Effector CD4-positive, alpha-beta T cell (primary cell): Measurements from ENCODE around the gene BMP2K.
A peak's percentile ranks its signal among the peaks of the same experiment; 100 is the strongest.

Experiments
- DNase-seq: peaks from one replicate; pipeline ENCODE4 v3.0.0-alpha.2; 2020

Gene BMP2K

GRCh38 chr4:78938474-78938867, 162.3 kb downstream of the BMP2K start:
- no peak for DNase-seq

GRCh38 chr4:78938868-78939666, 162.9 kb downstream of the BMP2K start, which contains the start of gene PAQR3:
PAQR3 (minus strand) TSS chr4:78939438; CDS start chr4:78939224, 214 bp downstream.
- peak; percentile 81 for DNase-seq

- no peak for DNase-seq
Observed at GRCh38 chr4:78939667-78940008, 163.5 kb downstream of the BMP2K start.

GRCh38 chr4:78940752-78941151, 164.6 kb downstream of the BMP2K start:
- no peak for DNase-seq

GRCh38 chr4:78944381-78944780, 168.2 kb downstream of the BMP2K start:
- no peak for DNase-seq

GRCh38 chr4:78945651-78946179, 169.6 kb downstream of the BMP2K start:
- DNase-seq, result no peak

GRCh38 chr4:78949735-78950134, 173.6 kb downstream of the BMP2K start:
- no peak for DNase-seq

GRCh38 chr4:78951862-78952472, 175.8 kb downstream of the BMP2K start:
- DNase-seq, result peak; percentile 16

- DNase-seq, result no peak
Observed at GRCh38 chr4:78953231-78953630, 177.1 kb downstream of the BMP2K start.

- no peak for DNase-seq
Observed at GRCh38 chr4:78953769-78954666, 177.9 kb downstream of the BMP2K start.

- no peak for DNase-seq
Observed at GRCh38 chr4:78956975-78957374, 180.8 kb downstream of the BMP2K start.

GRCh38 chr4:78960926-78961325, 184.8 kb downstream of the BMP2K start:
- DNase-seq, result no peak
